Upper lobe of left lung (tissue), 6 donors: ENCODE measurements around the gene GID8. TPM values are rescaled to one million over a fixed set of nuclear protein-coding genes. Genes with fewer than 3 reads are reported as not detected.

Experiments
- ATAC-seq, 2 donors: fragments of 200-7000 bp; cut with Tn5 transposase; one replicate each; pipeline ENCODE4 v1.9.1; 2022; ENCODE audit warnings: mild to moderate bottlenecking in 2 of 2, moderate library complexity in 2 of 2; ENCODE audit not compliant: low FRiP score in 2 of 2
- DNase-seq, 2 donors: peaks; one replicate each; pipeline ENCODE4 v3.0.0-alpha.2; 2019 to 2020
- H3K27ac ChIP-seq, 4 donors: fragments of 200-600 bp; sonication (generic); one replicate each; pipeline ENCODE4 v1.5.1; 2016 to 2019
- H3K27me3 ChIP-seq, 4 donors: fragments of 200-600 bp; sonication (generic); one replicate each; pipeline ENCODE4 v1.5.1; 2017 to 2019
- H3K36me3 ChIP-seq, 4 donors: fragments of 200-600 bp; sonication (generic); one replicate each; pipeline ENCODE4 v1.5.1; 2016 to 2019
- H3K4me1 ChIP-seq, 4 donors: fragments of 200-600 bp; sonication (generic); one replicate each; pipeline ENCODE4 v1.5.1; 2018 to 2019
- H3K4me3 ChIP-seq, 4 donors: fragments of 200-600 bp; sonication (generic); one replicate each; pipeline ENCODE4 v1.5.1; 2017 to 2019; ENCODE audit warnings: mild to moderate bottlenecking in 2 of 4, moderate library complexity in 1 of 4
- H3K9me3 ChIP-seq, 4 donors: fragments of 200-600 bp; sonication (generic); one replicate each; pipeline ENCODE4 v1.5.1; 2018 to 2019
- CTCF ChIP-seq, 6 experiments: fragments of 450-650 bp in 4 of 6; fragments of 200-600 bp in 2 of 6; sonication (generic) in 2 of 6; IDR thresholded peaks; one replicate each; pipeline ENCODE4 v1.5.1; 2016 to 2019; ENCODE audit warnings: antibody characterized with exemption in 6 of 6
- EP300 ChIP-seq, 4 donors: sonication (generic); formaldehyde crosslinking; IDR thresholded peaks; one replicate each; pipeline ENCODE4 v1.5.1; 2017; ENCODE audit warnings: antibody characterized with exemption in 4 of 4, control low read depth in 2 of 4
- POLR2A ChIP-seq, 4 donors: fragments of 450-650 bp; IDR thresholded peaks; one replicate each; pipeline ENCODE4 v1.5.1; 2016 to 2017; ENCODE audit warnings: antibody characterized with exemption in 4 of 4, mild to moderate bottlenecking in 2 of 4
- POLR2AphosphoS5 ChIP-seq, 2 donors: sonication (generic); formaldehyde crosslinking; IDR thresholded peaks; one replicate each; pipeline ENCODE4 v1.5.1; 2017; ENCODE audit warnings: antibody characterized with exemption in 2 of 2
- WGBS, 2 donors: methylation state at CpG; one replicate each; pipeline ENCODE4 v1.1.5; 2017 to 2018; 5-methylcytosine and 5-hydroxymethylcytosine counted together
- total RNA-seq, 6 donors: library from RNA; depleted of rRNA in 4 of 6; stranded (reverse); fragments of >200 nt in 4 of 6; gene quantifications; one replicate each; pipeline versions ENCODE4 v1.1.0 to v1.2.1, GENCODE V29; 2016 to 2021
- donor health status: DM: no; HTN: no; CAD: no; lungs with moderate emphysema.
- donor health status: DM: no; HTN: yes; CAD: no; lungs with severe emphysema.

GID8 gene
- total RNA-seq, 6 donors from 2014 or later: 18.6 to 33.2 (median 26.3) TPM

DNA sequence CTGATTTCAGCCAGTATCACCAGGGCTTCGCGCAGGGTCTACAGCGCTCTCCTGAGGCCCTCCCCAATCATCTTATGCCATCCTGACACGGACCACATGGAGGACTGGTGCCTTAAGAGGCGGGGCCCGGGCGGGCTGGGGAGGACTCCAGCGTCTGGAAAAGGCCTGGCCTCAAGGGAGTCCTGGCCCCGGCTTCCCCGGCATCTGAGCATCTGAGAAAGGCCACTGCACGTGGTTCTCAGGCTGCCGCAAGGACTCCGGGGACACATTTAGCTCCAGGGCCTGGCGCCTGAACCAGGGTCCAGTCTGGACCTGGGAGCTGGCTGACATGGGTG is 47.5 kb downstream of the GID8 start:
- WGBS, 2 donors: 71 to 100% methylated on average over 3 to 13 of the region's 14 CpGs
- Histone ChIP-seq H3K4me3 (no peak overlapping the region), H3K4me1 (peaks cover 0 to 7% (median 0%) of the 10 kb centered on the region in 4 donors), H3K27me3 (peaks cover 0 to 32% (median 10%) of the 10 kb centered on the region in 4 donors), H3K27ac (no peak overlapping the region), H3K9me3 (no peaks in the 10 kb centered on the region), H3K36me3 (no peaks in the 10 kb centered on the region)
- no peak for ATAC-seq
- TF ChIP-seq CTCF (IDR thresholded peaks at IDR 0.05) (no peak), POLR2A (IDR thresholded peaks at IDR 0.05) (no peak), POLR2AphosphoS5 (IDR thresholded peaks at IDR 0.05) (no peak), EP300 (IDR thresholded peaks at IDR 0.05) (no peak)
- DNase-seq: no peak

DNA sequence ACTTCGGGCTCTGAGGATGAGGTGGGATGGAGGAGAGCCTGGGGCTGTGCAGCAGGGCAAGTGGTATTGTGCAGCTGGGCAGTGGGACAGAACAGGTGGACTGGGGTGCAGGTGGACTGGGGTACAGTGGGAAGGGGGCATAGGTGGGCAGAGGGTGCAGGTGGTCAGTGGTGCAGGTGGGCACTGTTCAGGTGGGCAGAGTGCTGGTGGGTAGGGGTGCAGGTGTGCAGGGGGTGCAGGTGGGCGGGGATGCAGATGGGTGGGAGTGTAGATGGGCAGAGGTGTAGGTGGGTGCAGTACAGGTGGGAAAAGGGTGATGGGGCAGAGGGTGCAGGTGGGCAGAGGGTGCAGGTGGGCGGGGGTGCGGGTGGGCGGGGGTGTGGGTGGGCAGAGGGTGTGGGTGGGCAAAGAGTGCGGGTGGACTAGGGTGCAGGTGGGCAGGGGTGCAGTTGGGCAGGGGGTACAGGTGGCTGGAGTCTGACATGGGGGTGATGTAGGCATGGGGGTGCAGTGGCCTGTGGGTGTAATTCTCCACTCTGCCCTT is 48.4 kb downstream of the GID8 start:
- Histone ChIP-seq H3K4me3 (no peak overlapping the region), H3K27me3 (peaks cover 0 to 23% (median 6%) of the 10 kb centered on the region in 4 donors), H3K9me3 (no peaks in the 10 kb centered on the region), H3K36me3 (no peaks in the 10 kb centered on the region), H3K27ac (no peak overlapping the region), H3K4me1 (peaks cover 0 to 6% (median 0%) of the 10 kb centered on the region in 4 donors)
- TF ChIP-seq POLR2A (IDR thresholded peaks at IDR 0.05) (no peak), POLR2AphosphoS5 (IDR thresholded peaks at IDR 0.05) (no peak)
- DNase-seq: no peak
- 79 to 86% methylated on average over 4 of the region's 6 CpGs for WGBS, 2 donors
- ATAC-seq: no peak

DNA sequence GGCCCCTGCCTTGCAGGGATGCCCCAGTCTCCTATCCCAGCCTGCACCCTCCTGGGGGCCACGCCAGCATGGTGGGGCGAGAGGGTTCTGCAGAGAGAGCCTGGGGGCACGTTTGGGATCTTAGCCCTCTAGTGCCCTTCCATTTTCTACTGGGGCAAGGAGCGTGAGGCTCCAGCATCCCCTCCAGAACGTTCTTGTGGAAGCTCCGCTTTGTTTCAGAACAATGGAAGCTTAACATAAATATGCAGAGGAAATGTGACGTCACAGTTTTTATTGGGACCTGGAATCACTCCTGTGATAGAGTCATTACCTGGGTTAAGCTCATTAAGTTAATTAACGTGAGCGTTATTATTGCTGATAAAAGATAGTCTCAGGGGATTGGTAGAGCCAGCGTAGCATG is 49.2 kb downstream of the GID8 start:
- 59 to 60% methylated on average over 7 to 10 of the region's 10 CpGs for whole genome bisulfite sequencing, 2 donors
- TF ChIP-seq POLR2A (IDR thresholded peaks at IDR 0.05) (no peak), EP300 (IDR thresholded peaks at IDR 0.05) (no peak), CTCF (IDR thresholded peaks at IDR 0.05) (no peak), POLR2AphosphoS5 (IDR thresholded peaks at IDR 0.05) (no peak)
- Histone ChIP-seq H3K36me3 (no peaks in the 10 kb centered on the region), H3K9me3 (no peaks in the 10 kb centered on the region), H3K27me3 (peaks cover 0 to 15% (median 3%) of the 10 kb centered on the region in 4 donors), H3K4me1 (no peaks in the 10 kb centered on the region), H3K4me3 (no peak overlapping the region), H3K27ac (no peak overlapping the region)
- ATAC-seq: no peak
- no peak for DNase-seq

GRCh38 chr20:62989201-62989601 is 51.3 kb downstream of the GID8 start:
- Histone ChIP-seq H3K27me3 (peaks cover 0 to 11% (median 0%) of the 10 kb centered on the region in 4 donors), H3K36me3 (no peaks in the 10 kb centered on the region), H3K9me3 (no peaks in the 10 kb centered on the region), H3K27ac (no peak overlapping the region), H3K4me1 (no peaks in the 10 kb centered on the region), H3K4me3 (peak overlapping the region in 2 of 4 donors; percentile 10 to 29)
- DNase-seq (no peak), ATAC-seq (no peak)
- TF ChIP-seq POLR2AphosphoS5 (IDR thresholded peaks at IDR 0.05): no peak
- TF ChIP-seq POLR2A (IDR thresholded peaks at IDR 0.05): no peak
- TF ChIP-seq EP300 (IDR thresholded peaks at IDR 0.05): no peak
- WGBS, 2 donors: 51 to 55% methylated on average over 11 of the region's 11 CpGs

DNA sequence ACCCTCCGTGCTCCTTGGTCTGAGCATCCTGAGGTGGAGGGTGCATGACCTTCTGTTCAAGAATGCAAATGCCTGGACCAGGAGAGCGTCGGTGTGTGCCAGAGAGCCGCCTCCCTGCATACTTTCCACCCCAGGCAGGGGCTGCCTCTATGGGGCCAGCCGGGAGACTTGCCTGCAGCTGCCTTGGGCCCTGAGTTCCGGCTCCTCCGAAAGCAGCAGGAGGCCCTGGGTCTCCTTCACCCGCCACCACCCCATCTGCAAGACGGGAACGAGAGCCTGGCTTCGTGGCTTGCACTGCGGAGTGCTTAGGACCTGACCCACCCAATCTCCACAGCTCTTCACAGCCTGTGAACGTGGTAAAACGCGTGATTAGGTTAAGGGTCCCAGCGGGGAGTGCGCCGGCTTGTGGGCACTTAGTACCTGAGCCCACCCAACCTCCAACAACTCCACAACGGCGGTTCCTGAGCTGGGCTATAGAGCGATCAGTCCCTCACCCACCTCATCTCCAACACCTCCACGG is 52.4 kb downstream of the GID8 start:
- WGBS, 2 donors: 71 to 77% methylated on average over 11 to 22 of the region's 22 CpGs
- ATAC-seq (no peak), DNase-seq (no peak)

More for the DNA sequence above, 52.4 kb downstream of the GID8 start:
- Histone ChIP-seq H3K4me3 (no peak overlapping the region), H3K36me3 (no peaks in the 10 kb centered on the region), H3K4me1 (no peaks in the 10 kb centered on the region), H3K27ac (no peak overlapping the region), H3K9me3 (no peaks in the 10 kb centered on the region), H3K27me3 (peaks cover 0 to 11% (median 0%) of the 10 kb centered on the region in 4 donors)
- TF ChIP-seq CTCF (IDR thresholded peaks at IDR 0.05) (no peak), POLR2AphosphoS5 (IDR thresholded peaks at IDR 0.05) (no peak), EP300 (IDR thresholded peaks at IDR 0.05) (no peak), POLR2A (IDR thresholded peaks at IDR 0.05) (no peak)
